AG04449 (cell line): Measurements from ENCODE around the gene FGFR2.

Experiments
- CTCF ChIA-PET: fragments of 350-600 bp; formaldehyde crosslinking; extraction: SDS; loops from one replicate; lab custom pipeline; 2021; ENCODE audit warnings: antibody characterized with exemption; lab: Yijun Ruan, JAX
- POLR2A ChIA-PET: fragments of 400-600, 350-600 bp; formaldehyde crosslinking; extraction: SDS; loops from one replicate; lab custom pipeline; 2020; ENCODE audit warnings: antibody characterized with exemption, inconsistent platforms; lab: Yijun Ruan, JAX
- DNase-seq: peaks from one replicate; pipeline ENCODE4 v3.0.0-alpha.2; 2010; ENCODE audit warnings: low read depth, low spot score
- H3K4me3 ChIP-seq: 2 replicates; pipeline ENCODE4 v1.5.1; 2011; ENCODE audit warnings: low read depth, mild to moderate bottlenecking, control low read depth, low read length
- CTCF ChIP-seq: IDR thresholded peaks from one replicate; pipeline ENCODE4 v1.5.1; 2011; ENCODE audit warnings: mild to moderate bottlenecking, moderate library complexity, low read length, control low read depth, inconsistent platforms; ENCODE audit not compliant: insufficient read depth; ENCODE audit errors: missing control alignments

FGFR2 gene

GRCh38 chr10:121510201-121510771, 88.0 kb downstream of the FGFR2 start:
- no peak for TF ChIP-seq CTCF
- H3K4me3 ChIP-seq = no peak overlapping the region
- ChIA-PET CTCF (no interaction called here), POLR2A (no interaction called here)
- DNase-seq = no peak

GRCh38 chr10:121509796-121510195, 88.4 kb downstream of the FGFR2 start:
- no peak for DNase-seq
- ChIA-PET CTCF (no interaction called here), POLR2A (no interaction called here)
- TF ChIP-seq CTCF = no peak
- no peak overlapping the region for H3K4me3 ChIP-seq

GRCh38 chr10:121509112-121509511, 89.1 kb downstream of the FGFR2 start:
- CTCF ChIA-PET = no interaction called here
- POLR2A ChIA-PET = no interaction called here
- no peak for TF ChIP-seq CTCF
- no peak for DNase-seq
- H3K4me3 ChIP-seq = no peak overlapping the region

- H3K4me3 ChIP-seq = no peak overlapping the region
- ChIA-PET CTCF (no interaction called here), POLR2A (no interaction called here)
- TF ChIP-seq CTCF = no peak
- no peak for DNase-seq
Measured at GRCh38 chr10:121503587-121504051, 94.6 kb downstream of the FGFR2 start.

- POLR2A ChIA-PET = no interaction called here
- no peak for DNase-seq
Measured at GRCh38 chr10:121501796-121502195, 96.4 kb downstream of the FGFR2 start.

More at GRCh38 chr10:121501796-121502195, 96.4 kb downstream of the FGFR2 start:
- CTCF ChIA-PET = no interaction called here
- TF ChIP-seq CTCF = no peak
- H3K4me3 ChIP-seq = no peak overlapping the region
